Calu3 (cell line): ENCODE data around the gene MMEL1. TPM values are rescaled to one million over a fixed set of nuclear protein-coding genes. Genes with fewer than 3 reads are reported as not detected.
A peak's percentile ranks its signal among the peaks of the same experiment; 100 is the strongest.

Experiments used
- BruUV-seq: library from RNA; stranded (reverse); fragments of 400-500 nt; replicated peaks from 2 replicates; lab custom pipeline; 2021; lab: Mats Ljungman, UMichigan
- CTCF ChIA-PET: fragments of 300-600 bp; sonication (Branson Sonifier 250); formaldehyde crosslinking; loops from one replicate; lab custom pipeline; 2022; ENCODE audit warnings: antibody characterized with exemption; lab: Charles Lee
- DNase-seq: peaks from one replicate; pipeline ENCODE4 v3.0.0; 2022
- H3K27ac Mint-ChIP-seq: one replicate; pipeline ENCODE4 v1.8.0; 2022; ENCODE audit warnings: mixed read lengths; ENCODE audit not compliant: unreplicated experiment
- H3K27me3 Mint-ChIP-seq: one replicate; pipeline ENCODE4 v1.8.0; 2022; ENCODE audit warnings: mixed read lengths; ENCODE audit not compliant: unreplicated experiment
- H3K36me3 Mint-ChIP-seq: one replicate; pipeline ENCODE4 v1.8.0; 2022; ENCODE audit warnings: mild to moderate bottlenecking, moderate library complexity, mixed read lengths; ENCODE audit not compliant: insufficient read depth, unreplicated experiment
- H3K4me1 Mint-ChIP-seq: one replicate; pipeline ENCODE4 v1.8.0; 2022; ENCODE audit warnings: mild to moderate bottlenecking, low read depth, mixed read lengths; ENCODE audit not compliant: unreplicated experiment
- H3K4me3 Mint-ChIP-seq: one replicate; pipeline ENCODE4 v1.8.0; 2022; ENCODE audit warnings: mild to moderate bottlenecking, low read depth, moderate library complexity, mixed read lengths; ENCODE audit not compliant: unreplicated experiment
- H3K9me3 Mint-ChIP-seq: one replicate; pipeline ENCODE4 v1.8.0; 2022; ENCODE audit warnings: low read depth, mixed read lengths; ENCODE audit not compliant: unreplicated experiment
- intact Hi-C: fragments of 100-400 bp; cut with micrococcal nuclease; formaldehyde crosslinking; loops from one replicate; pipeline ENCODE4 v1.10.0; 2022; ENCODE audit not compliant: unreplicated experiment
- total RNA-seq: library from RNA; stranded (reverse); gene quantifications from 2 replicates; pipeline ENCODE4 v1.2.3, GENCODE V29; 2022
- TF ChIP-seq, protein P1 (sequence below): fragments of 200-600 bp; IDR thresholded peaks from one replicate; pipeline ENCODE4 v1.8.0; 2022; ENCODE audit warnings: antibody characterized with exemption; ENCODE audit not compliant: unreplicated experiment

Gene MMEL1
- total RNA-seq, 1 experiment from 2014 or later, result 5.6 TPM

DNA sequence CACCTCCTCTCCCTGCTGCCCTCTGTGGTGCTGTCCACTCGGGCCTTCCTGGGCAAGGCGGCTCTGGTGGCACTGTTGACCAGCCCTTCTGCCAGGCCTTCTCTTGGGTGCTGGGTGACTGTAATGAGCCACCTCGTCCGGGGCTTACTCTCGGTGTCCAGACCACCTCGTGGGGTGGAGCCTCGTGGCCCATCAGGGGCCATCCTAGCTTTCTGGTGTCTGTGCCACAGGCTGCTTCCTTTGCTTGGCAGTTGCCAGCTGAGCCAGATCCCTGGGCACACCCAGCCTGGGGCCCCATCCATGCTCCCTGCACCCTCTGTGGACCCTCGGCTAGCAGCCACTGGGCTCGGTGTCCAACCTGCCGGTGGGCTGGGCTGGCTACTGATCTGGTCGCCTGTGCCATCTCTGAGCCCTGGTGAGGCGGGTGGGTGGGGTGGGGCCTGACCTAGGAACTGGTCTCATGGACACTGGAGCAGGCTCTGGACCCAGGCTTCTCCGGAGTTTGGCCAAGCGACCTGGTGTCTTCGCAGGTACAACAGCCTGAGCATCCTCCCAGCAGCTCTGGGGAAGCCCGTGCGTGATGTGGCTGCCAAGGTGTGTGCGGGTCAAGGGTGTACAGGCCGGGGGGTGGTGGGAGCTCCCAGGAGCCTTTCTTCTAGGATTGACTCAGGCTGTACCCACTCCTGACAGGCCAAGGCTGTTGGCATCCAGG is 44.8 kb downstream of the MMEL1 start:
- peak overlapping the region; percentile 72 for H3K4me3 Mint-ChIP-seq
- H3K4me1 Mint-ChIP-seq, result peaks cover 26% of the 10 kb centered on the region
- CTCF ChIA-PET, result interaction anchor here (0.7 kb wide), 1 partner anchor 173 kb away, joined by 3 read pairs; no protein-coding TSS in a partner anchor
- TF ChIP-seq, protein P1, sequence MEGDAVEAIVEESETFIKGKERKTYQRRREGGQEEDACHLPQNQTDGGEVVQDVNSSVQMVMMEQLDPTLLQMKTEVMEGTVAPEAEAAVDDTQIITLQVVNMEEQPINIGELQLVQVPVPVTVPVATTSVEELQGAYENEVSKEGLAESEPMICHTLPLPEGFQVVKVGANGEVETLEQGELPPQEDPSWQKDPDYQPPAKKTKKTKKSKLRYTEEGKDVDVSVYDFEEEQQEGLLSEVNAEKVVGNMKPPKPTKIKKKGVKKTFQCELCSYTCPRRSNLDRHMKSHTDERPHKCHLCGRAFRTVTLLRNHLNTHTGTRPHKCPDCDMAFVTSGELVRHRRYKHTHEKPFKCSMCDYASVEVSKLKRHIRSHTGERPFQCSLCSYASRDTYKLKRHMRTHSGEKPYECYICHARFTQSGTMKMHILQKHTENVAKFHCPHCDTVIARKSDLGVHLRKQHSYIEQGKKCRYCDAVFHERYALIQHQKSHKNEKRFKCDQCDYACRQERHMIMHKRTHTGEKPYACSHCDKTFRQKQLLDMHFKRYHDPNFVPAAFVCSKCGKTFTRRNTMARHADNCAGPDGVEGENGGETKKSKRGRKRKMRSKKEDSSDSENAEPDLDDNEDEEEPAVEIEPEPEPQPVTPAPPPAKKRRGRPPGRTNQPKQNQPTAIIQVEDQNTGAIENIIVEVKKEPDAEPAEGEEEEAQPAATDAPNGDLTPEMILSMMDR, result no peak
- no peak for DNase-seq
- H3K9me3 Mint-ChIP-seq, result no peaks in the 10 kb centered on the region
- no peak overlapping the region for H3K27ac Mint-ChIP-seq
- H3K27me3 Mint-ChIP-seq, result no peaks in the 10 kb centered on the region
- intact Hi-C loops, result loop anchor here (2.0 kb wide), 1 partner anchor 39 kb away; no protein-coding TSS in a partner anchor
- BruUV-seq, result no TSS peak
- H3K36me3 Mint-ChIP-seq, result peaks cover 51% of the 10 kb centered on the region

DNA sequence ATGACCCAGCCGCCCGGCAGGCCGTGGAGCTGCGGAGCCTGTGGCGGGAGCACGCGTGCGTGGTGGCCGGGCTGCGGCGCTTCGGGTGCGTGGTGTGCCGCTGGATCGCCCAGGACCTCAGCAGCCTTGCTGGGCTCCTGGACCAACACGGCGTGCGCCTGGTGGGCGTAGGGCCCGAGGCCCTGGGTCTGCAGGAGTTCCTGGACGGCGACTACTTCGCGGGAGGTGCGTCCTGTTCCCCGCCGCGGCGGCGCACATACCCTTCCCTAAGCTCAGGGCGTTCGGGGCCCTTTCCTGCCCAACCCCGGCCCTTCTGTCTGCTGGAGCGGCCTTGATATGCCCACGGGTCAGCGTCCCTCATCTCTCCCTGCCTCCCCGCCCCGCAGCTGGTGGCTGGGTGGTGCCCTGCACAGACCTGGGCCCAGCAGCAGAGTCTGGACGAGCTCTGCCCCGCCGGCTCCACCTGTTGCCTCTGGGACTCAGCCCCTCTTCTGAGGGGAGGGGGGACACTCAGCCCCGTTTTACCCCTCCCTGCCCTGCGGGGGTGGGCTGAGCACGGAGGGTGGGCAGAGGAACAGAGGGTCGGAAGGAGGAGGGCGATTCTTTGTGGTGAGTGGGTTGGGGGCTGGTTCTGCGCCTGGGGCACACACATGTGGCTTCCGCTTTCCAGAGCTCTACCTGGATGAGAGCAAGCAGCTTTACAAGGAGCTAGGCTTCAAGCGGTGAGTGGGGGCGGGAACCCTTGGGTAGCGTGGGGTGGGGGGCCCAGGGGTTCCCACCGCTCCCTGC is 45.6 kb downstream of the MMEL1 start:
- Mint-ChIP-seq H3K36me3 (peaks cover 45% of the 10 kb centered on the region), H3K27me3 (no peaks in the 10 kb centered on the region), H3K9me3 (no peaks in the 10 kb centered on the region), H3K4me3 (peak overlapping the region; percentile 72), H3K4me1 (peaks cover 20% of the 10 kb centered on the region), H3K27ac (peak overlapping the region; percentile 73)
- intact Hi-C loops, result loop anchor here (2.0 kb wide), 1 partner anchor 40 kb away; no protein-coding TSS in a partner anchor
- TF ChIP-seq, protein P1, result no peak
- no TSS peak for BruUV-seq
- CTCF ChIA-PET, result interaction anchor here (0.7 kb wide), 2 partner anchors 25 to 172 kb away, joined by 3 read pairs; no protein-coding TSS in a partner anchor
- DNase-seq, result no peak

DNA sequence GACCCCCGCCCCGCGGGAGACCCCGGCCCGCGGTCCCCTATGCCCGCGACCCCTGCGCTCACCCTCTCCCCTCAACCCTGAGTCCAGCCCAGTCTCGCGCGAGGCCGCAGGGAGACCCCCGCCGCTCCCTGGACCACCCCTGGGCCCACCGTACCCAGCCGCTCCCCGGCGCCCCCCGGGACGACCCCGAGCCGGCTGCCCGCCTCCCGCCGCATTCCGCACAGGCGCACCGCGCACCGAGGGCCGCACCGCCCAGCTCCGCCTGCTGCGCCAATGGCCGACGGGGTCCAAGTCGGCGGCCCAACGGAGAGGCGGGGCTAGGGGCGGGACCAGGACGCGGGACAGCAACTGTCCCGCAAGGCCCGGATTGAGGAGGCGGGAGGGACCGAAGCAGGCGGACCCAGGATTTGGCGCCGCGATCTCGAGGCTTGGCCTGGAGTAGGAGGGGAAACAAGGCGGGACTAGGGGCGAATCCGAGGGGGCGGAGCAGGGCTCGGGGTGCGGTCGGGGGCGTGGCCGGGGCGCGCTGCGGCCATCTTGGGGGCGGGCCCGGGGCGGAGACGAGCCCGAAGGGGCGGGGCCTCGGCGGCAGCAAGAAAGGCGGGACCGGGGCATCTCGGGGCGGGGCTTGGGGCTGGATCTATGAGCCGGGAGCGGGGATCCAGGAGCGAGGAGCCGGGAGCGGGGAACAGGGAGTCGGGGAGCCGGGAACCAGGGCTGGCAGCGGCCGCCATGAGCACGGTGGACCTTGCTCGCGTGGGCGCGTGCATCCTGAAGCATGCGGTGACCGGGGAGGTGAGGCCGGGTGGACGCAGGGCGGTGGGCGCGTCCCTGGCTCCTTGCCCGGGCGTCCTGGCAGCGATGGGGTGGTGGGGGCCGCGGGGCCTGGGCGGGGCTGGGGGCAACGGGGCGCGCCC is 46.4 kb downstream of the MMEL1 start, which contains the start of gene PRXL2B:
Gene PRXL2B (plus strand): TSS at position 624 of the 917 bp plus-strand sequence. CDS start 109 bp downstream, at position 733.
- Mint-ChIP-seq H3K9me3 (no peaks in the 10 kb centered on the region), H3K4me3 (peak within 1 kb of the TSS; percentile 72), H3K27me3 (no peaks in the 10 kb centered on the region), H3K4me1 (peaks cover 20% of the 10 kb centered on the region), H3K36me3 (peaks cover 44% of the 10 kb centered on the region), H3K27ac (peak within 1 kb of the TSS; percentile 73)
- no TSS peak for BruUV-seq
- peak; percentile 96 for DNase-seq
- TF ChIP-seq, protein P1, result no peak
- intact Hi-C loops, result loop anchor here (2.0 kb wide), 1 partner anchor 40 kb away; no protein-coding TSS in a partner anchor
- CTCF ChIA-PET, result interaction anchor here (0.6 to 0.7 kb wide), 2 partner anchors 26 to 290 kb away, joined by 3 read pairs; no protein-coding TSS in a partner anchor
